ENCODE measurements around the gene CFAP54.
A peak's percentile ranks its signal among the peaks of the same experiment; 100 is the strongest.
"Not testable (repeated sequence)": the region's sequence is repeated elsewhere in the genome, so short reads cannot be mapped to it uniquely, and the experiment has no call there.

CFAP54 gene

GRCh38 chr12:96457191-96457930 is 32.0 kb upstream of the CFAP54 start:
- Histone ChIP-seq H3K4me3 (ENCODE audit: low read length) (no peak overlapping the region), H3K4ac (ENCODE audit: low read depth, low read length) (no peak overlapping the region), H2AK5ac (ENCODE audit: low read length) (no peak overlapping the region), H3K79me1 (ENCODE audit: low read length) (no peaks in the 10 kb centered on the region), H3K27me3 (ENCODE audit: insufficient read depth, low read length, poor library complexity) (no peaks in the 10 kb centered on the region), H3K79me2 (ENCODE audit: control insufficient read depth, insufficient read depth, low read length) (no peaks in the 10 kb centered on the region), H4K8ac (ENCODE audit: low read depth, low read length) (no peak overlapping the region), H3K18ac (ENCODE audit: low read length) (no peak overlapping the region), H3K36me3 (ENCODE audit: control insufficient read depth, insufficient read depth, low read length) (no peaks in the 10 kb centered on the region), H2BK120ac (ENCODE audit: low read depth, low read length) (no peak overlapping the region), H2BK15ac (replicated peaks; ENCODE audit: low read depth) (peak overlapping the region; percentile 57), H3K4me2 (ENCODE audit: low read length) (no peak overlapping the region), H3K23ac (ENCODE audit: low read length) (no peak overlapping the region), H3K9ac (ENCODE audit: low read length) (no peak overlapping the region), H3K4me1 (ENCODE audit: control insufficient read depth, low read depth, low read length) (no peaks in the 10 kb centered on the region), H4K5ac (ENCODE audit: low read length) (no peak overlapping the region), H3K56ac (ENCODE audit: low read length) (no peak overlapping the region), H2BK5ac (ENCODE audit: low read length) (no peak overlapping the region), H3K27ac (ENCODE audit: low read depth, low read length) (no peak overlapping the region)
- WGBS (ENCODE audit: extremely low coverage, insufficient coverage, low lambda C conversion rate): no CpG with 5 or more reads among the region's 4 CpGs
- peak; percentile 91 for DNase-seq

GRCh38 chr12:96459281-96459680 is 30.1 kb upstream of the CFAP54 start:
- not testable (repeated sequence) for H3K36me3 ChIP-seq (ENCODE audit: control insufficient read depth, insufficient read depth, low read length); H3K4me3 ChIP-seq (ENCODE audit: low read length); H2BK15ac ChIP-seq (replicated peaks; ENCODE audit: low read depth); H3K79me2 ChIP-seq (ENCODE audit: control insufficient read depth, insufficient read depth, low read length); H2AK5ac ChIP-seq (ENCODE audit: low read length); H3K79me1 ChIP-seq (ENCODE audit: low read length); H4K5ac ChIP-seq (ENCODE audit: low read length); H3K9ac ChIP-seq (ENCODE audit: low read length); H3K4me2 ChIP-seq (ENCODE audit: low read length); H2BK5ac ChIP-seq (ENCODE audit: low read length); H3K27ac ChIP-seq (ENCODE audit: low read depth, low read length); H3K56ac ChIP-seq (ENCODE audit: low read length); H3K18ac ChIP-seq (ENCODE audit: low read length); H3K4me1 ChIP-seq (ENCODE audit: control insufficient read depth, low read depth, low read length); H3K27me3 ChIP-seq (ENCODE audit: insufficient read depth, low read length, poor library complexity); H4K8ac ChIP-seq (ENCODE audit: low read depth, low read length); H3K4ac ChIP-seq (ENCODE audit: low read depth, low read length); DNase-seq; H2BK120ac ChIP-seq (ENCODE audit: low read depth, low read length); H3K23ac ChIP-seq (ENCODE audit: low read length)
- WGBS (ENCODE audit: extremely low coverage, insufficient coverage, low lambda C conversion rate): no CpG with 5 or more reads among the region's 6 CpGs

- H3K27ac ChIP-seq (ENCODE audit: low read depth, low read length): no peak overlapping the region
- H4K5ac ChIP-seq (ENCODE audit: low read length): no peak overlapping the region
- H2BK5ac ChIP-seq (ENCODE audit: low read length): no peak overlapping the region
- H2BK120ac ChIP-seq (ENCODE audit: low read depth, low read length): no peak overlapping the region
- no peaks in the 10 kb centered on the region for H3K27me3 ChIP-seq (ENCODE audit: insufficient read depth, low read length, poor library complexity)
- H3K79me2 ChIP-seq (ENCODE audit: control insufficient read depth, insufficient read depth, low read length): no peaks in the 10 kb centered on the region
- no peak overlapping the region for H3K9ac ChIP-seq (ENCODE audit: low read length)
- H3K56ac ChIP-seq (ENCODE audit: low read length): no peak overlapping the region
- WGBS (ENCODE audit: extremely low coverage, insufficient coverage, low lambda C conversion rate): no CpG with 5 or more reads among the region's 7 CpGs
- peak overlapping the region; percentile 36 for H2BK15ac ChIP-seq (replicated peaks; ENCODE audit: low read depth)
- H3K79me1 ChIP-seq (ENCODE audit: low read length): no peaks in the 10 kb centered on the region
- H3K4me1 ChIP-seq (ENCODE audit: control insufficient read depth, low read depth, low read length): no peaks in the 10 kb centered on the region
- no peak overlapping the region for H3K4ac ChIP-seq (ENCODE audit: low read depth, low read length)
- no peak overlapping the region for H3K4me3 ChIP-seq (ENCODE audit: low read length)
- DNase-seq: no peak
- no peaks in the 10 kb centered on the region for H3K36me3 ChIP-seq (ENCODE audit: control insufficient read depth, insufficient read depth, low read length)
- no peak overlapping the region for H3K18ac ChIP-seq (ENCODE audit: low read length)
- no peak overlapping the region for H2AK5ac ChIP-seq (ENCODE audit: low read length)
- H4K8ac ChIP-seq (ENCODE audit: low read depth, low read length): no peak overlapping the region
- no peak overlapping the region for H3K4me2 ChIP-seq (ENCODE audit: low read length)
- no peak overlapping the region for H3K23ac ChIP-seq (ENCODE audit: low read length)
Measured at GRCh38 chr12:96462571-96463280, 26.7 kb upstream of the CFAP54 start.

DNA sequence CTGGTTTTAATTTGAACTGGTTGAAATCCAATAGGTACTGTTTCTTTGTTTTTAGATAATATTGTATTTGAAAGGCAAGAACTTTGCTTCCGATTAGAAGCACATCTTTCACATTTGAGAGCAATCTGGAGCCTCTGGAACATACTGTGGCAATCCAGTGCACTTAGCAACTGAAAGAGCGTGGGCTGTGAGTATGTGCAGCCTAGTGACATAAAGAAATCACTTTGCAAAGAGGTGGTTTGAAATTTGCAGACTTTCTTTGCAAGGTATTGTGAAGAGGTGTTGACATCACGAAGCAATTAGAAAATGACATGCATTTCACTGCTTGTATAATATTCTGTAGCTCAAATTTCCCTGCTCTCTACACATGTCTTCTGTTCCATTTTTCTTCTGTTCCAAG is 23.5 kb upstream of the CFAP54 start:
- Histone ChIP-seq H4K8ac (ENCODE audit: low read depth, low read length) (no peak overlapping the region), H2BK15ac (replicated peaks; ENCODE audit: low read depth) (no peak overlapping the region), H3K79me2 (ENCODE audit: control insufficient read depth, insufficient read depth, low read length) (no peaks in the 10 kb centered on the region), H2BK5ac (ENCODE audit: low read length) (no peak overlapping the region), H3K27me3 (ENCODE audit: insufficient read depth, low read length, poor library complexity) (no peaks in the 10 kb centered on the region), H3K27ac (ENCODE audit: low read depth, low read length) (no peak overlapping the region), H4K5ac (ENCODE audit: low read length) (no peak overlapping the region), H3K4ac (ENCODE audit: low read depth, low read length) (no peak overlapping the region), H3K4me1 (ENCODE audit: control insufficient read depth, low read depth, low read length) (no peaks in the 10 kb centered on the region), H3K36me3 (ENCODE audit: control insufficient read depth, insufficient read depth, low read length) (no peaks in the 10 kb centered on the region), H2AK5ac (ENCODE audit: low read length) (no peak overlapping the region), H3K4me3 (ENCODE audit: low read length) (no peak overlapping the region), H3K18ac (ENCODE audit: low read length) (no peak overlapping the region), H3K9ac (ENCODE audit: low read length) (no peak overlapping the region), H3K4me2 (ENCODE audit: low read length) (no peak overlapping the region), H3K79me1 (ENCODE audit: low read length) (no peaks in the 10 kb centered on the region), H3K23ac (ENCODE audit: low read length) (no peak overlapping the region), H2BK120ac (ENCODE audit: low read depth, low read length) (no peak overlapping the region), H3K56ac (ENCODE audit: low read length) (no peak overlapping the region)
- no CpG with 5 or more reads among the region's 3 CpGs for WGBS (ENCODE audit: extremely low coverage, insufficient coverage, low lambda C conversion rate)
- DNase-seq: no peak

DNA sequence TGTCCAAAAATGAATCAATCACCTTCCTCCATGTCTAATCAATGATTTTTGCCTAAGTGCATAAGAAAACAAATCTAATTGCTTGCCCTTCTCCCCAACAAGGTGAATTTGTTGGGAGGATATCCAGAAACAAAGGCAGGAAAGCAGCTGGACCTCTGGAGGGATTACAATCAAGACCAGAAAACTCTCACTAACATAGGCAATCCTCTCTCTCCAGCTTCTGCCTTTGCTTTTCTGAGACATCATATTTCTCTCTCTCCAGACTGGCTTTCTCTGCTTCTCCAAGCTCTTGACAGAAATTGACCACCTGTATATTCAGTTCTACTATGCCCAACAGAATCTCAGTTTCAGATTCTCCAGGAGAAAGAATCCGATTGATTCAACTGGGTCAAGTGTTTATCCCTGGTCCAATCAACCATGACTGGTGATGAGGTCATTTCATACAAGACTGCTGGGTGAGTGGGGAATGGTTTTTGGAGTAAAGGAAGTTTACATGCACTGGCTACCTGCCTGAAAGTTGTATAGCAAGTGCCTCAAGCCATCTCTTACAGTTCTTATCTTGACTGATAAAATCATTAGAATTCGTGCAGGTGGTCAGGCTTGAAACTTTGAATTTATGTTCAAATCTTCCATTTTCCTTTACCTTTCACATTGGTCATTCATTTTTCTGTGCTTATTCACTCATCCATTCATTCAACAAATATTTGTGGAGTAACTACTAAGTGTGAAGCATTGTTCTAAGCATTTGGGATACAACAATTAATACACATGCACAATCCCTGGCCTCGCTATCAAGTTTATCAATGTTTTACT is 22.2 kb upstream of the CFAP54 start:
- no peaks in the 10 kb centered on the region for H3K4me1 ChIP-seq (ENCODE audit: control insufficient read depth, low read depth, low read length)
- no CpG with 5 or more reads among the region's 3 CpGs for WGBS (ENCODE audit: extremely low coverage, insufficient coverage, low lambda C conversion rate)

More for the DNA sequence above, 22.2 kb upstream of the CFAP54 start:
- Histone ChIP-seq H3K36me3 (ENCODE audit: control insufficient read depth, insufficient read depth, low read length) (no peaks in the 10 kb centered on the region), H4K5ac (ENCODE audit: low read length) (no peak overlapping the region), H2BK5ac (ENCODE audit: low read length) (no peak overlapping the region), H4K8ac (ENCODE audit: low read depth, low read length) (no peak overlapping the region), H3K4me2 (ENCODE audit: low read length) (no peak overlapping the region), H2AK5ac (ENCODE audit: low read length) (no peak overlapping the region), H3K4me3 (ENCODE audit: low read length) (no peak overlapping the region), H3K56ac (ENCODE audit: low read length) (no peak overlapping the region), H3K18ac (ENCODE audit: low read length) (no peak overlapping the region), H3K4ac (ENCODE audit: low read depth, low read length) (no peak overlapping the region), H3K23ac (ENCODE audit: low read length) (no peak overlapping the region), H2BK15ac (replicated peaks; ENCODE audit: low read depth) (no peak overlapping the region), H3K27ac (ENCODE audit: low read depth, low read length) (no peak overlapping the region), H3K79me2 (ENCODE audit: control insufficient read depth, insufficient read depth, low read length) (no peaks in the 10 kb centered on the region), H3K9ac (ENCODE audit: low read length) (no peak overlapping the region), H2BK120ac (ENCODE audit: low read depth, low read length) (no peak overlapping the region), H3K27me3 (ENCODE audit: insufficient read depth, low read length, poor library complexity) (no peaks in the 10 kb centered on the region), H3K79me1 (ENCODE audit: low read length) (no peaks in the 10 kb centered on the region)
- DNase-seq: no peak

All from mesendoderm (in vitro differentiated cells).